Ascending aorta (tissue), 2 donors: ENCODE results near the gene RAD51D. TPM values are rescaled to one million over a fixed set of nuclear protein-coding genes. Genes with fewer than 3 reads are reported as not detected.
"Not testable (repeated sequence)": the region's sequence is repeated elsewhere in the genome, so short reads cannot be mapped to it uniquely, and the experiment has no call there.

Experiments
- DNase-seq, 2 donors: peaks; one replicate each; pipeline ENCODE4 v3.0.0-alpha.2; 2019; ENCODE audit warnings: low spot score in 2 of 2
- H3K27ac ChIP-seq, 2 donors: fragments of 200-600 bp; sonication (generic); one replicate each; pipeline ENCODE4 v1.5.1; 2016 to 2017; ENCODE audit warnings: mild to moderate bottlenecking in 1 of 2
- H3K27me3 ChIP-seq: fragments of 200-600 bp; sonication (generic); one replicate; pipeline ENCODE4 v1.5.1; 2017
- H3K36me3 ChIP-seq, 2 donors: fragments of 200-600 bp; sonication (generic); one replicate each; pipeline ENCODE4 v1.5.1; 2016
- H3K4me1 ChIP-seq, 2 donors: fragments of 200-600 bp; sonication (generic); one replicate each; pipeline ENCODE4 v1.5.1; 2016 to 2017; ENCODE audit warnings: mild to moderate bottlenecking in 1 of 2
- H3K4me3 ChIP-seq, 2 donors: fragments of 200-600 bp; sonication (generic); one replicate each; pipeline ENCODE4 v1.5.1; 2016 to 2017; ENCODE audit warnings: mild to moderate bottlenecking in 1 of 2
- H3K9me3 ChIP-seq, 2 donors: fragments of 200-600 bp; sonication (generic); one replicate each; pipeline ENCODE4 v1.5.1; 2016
- CTCF ChIP-seq, 3 experiments: fragments of 200-600 bp in 2 of 3; fragments of 450-650 bp in 1 of 3; sonication (generic) in 2 of 3; IDR thresholded peaks; one replicate each; pipeline ENCODE4 v1.5.1; 2016 to 2019; ENCODE audit warnings: antibody characterized with exemption in 3 of 3, mild to moderate bottlenecking in 1 of 3, moderate library complexity in 1 of 3
- intact Hi-C: fragments of 100-400 bp; cut with DNase I; formaldehyde crosslinking; loops from one replicate; pipeline ENCODE4 v1.15.1; 2023
- total RNA-seq: library from RNA; depleted of rRNA; stranded (reverse); fragments of >200 nt; gene quantifications from one replicate; pipeline ENCODE4 v1.1.0, GENCODE V29; 2016

RAD51D gene
- total RNA-seq, 1 donor from 2014 or later = 3.7 TPM

- Histone ChIP-seq H3K36me3 (no peaks in the 10 kb centered on the region), H3K4me1 (no peaks in the 10 kb centered on the region), H3K27ac (no peak overlapping the region), H3K4me3 (no peak overlapping the region), H3K27me3 (no peaks in the 10 kb centered on the region), H3K9me3 (no peaks in the 10 kb centered on the region)
- intact Hi-C loops = no loop called here
- no peak for TF ChIP-seq CTCF (IDR thresholded peaks at IDR 0.05)
- DNase-seq = no peak
Measured at GRCh38 chr17:35046245-35046644, 73.4 kb downstream of the RAD51D start.

GRCh38 chr17:35045458-35045979, 74.1 kb downstream of the RAD51D start:
- H3K9me3 ChIP-seq, DNase-seq, H3K4me3 ChIP-seq, H3K36me3 ChIP-seq, intact Hi-C loops, H3K27me3 ChIP-seq, H3K27ac ChIP-seq, H3K4me1 ChIP-seq: not testable (repeated sequence)

- H3K4me3 ChIP-seq = no peak overlapping the region
- DNase-seq = no peak
- H3K9me3 ChIP-seq = no peaks in the 10 kb centered on the region
- intact Hi-C loops = no loop called here
- H3K4me1 ChIP-seq = no peaks in the 10 kb centered on the region
- no peaks in the 10 kb centered on the region for H3K27me3 ChIP-seq
- H3K27ac ChIP-seq = no peak overlapping the region
- H3K36me3 ChIP-seq = no peaks in the 10 kb centered on the region
- TF ChIP-seq CTCF (IDR thresholded peaks at IDR 0.05) = no peak
Measured at GRCh38 chr17:35044181-35044580, 75.5 kb downstream of the RAD51D start.

Other genes with a start within 250 kb of the RAD51D start
- gene CCT6B, start 158.4 kb downstream of the RAD51D start, total RNA-seq = not detected
- gene ZNF830, start 158.3 kb downstream of the RAD51D start, total RNA-seq = 1.9 TPM
- 24.5 TPM for gene LIG3, start 139.3 kb downstream of the RAD51D start, total RNA-seq
- 20.0 TPM for gene RFFL, start 56.2 kb downstream of the RAD51D start, total RNA-seq
- gene FNDC8, start 1.8 kb upstream of the RAD51D start, total RNA-seq = not detected
- 3.8 TPM for gene NLE1, start 22.4 kb upstream of the RAD51D start, total RNA-seq
- gene UNC45B, start 28.0 kb upstream of the RAD51D start, total RNA-seq = not detected
- gene SLC35G3, start 74.5 kb upstream of the RAD51D start, total RNA-seq = not detected
- gene SLFN5, start 123.2 kb upstream of the RAD51D start, total RNA-seq = 13.0 TPM